Type B pancreatic cell (in vitro differentiated cells): ENCODE results near the gene ATAT1. TPM values are rescaled to one million over a fixed set of nuclear protein-coding genes. Genes with fewer than 3 reads are reported as not detected.
"Not testable (repeated sequence)": the region's sequence is repeated elsewhere in the genome, so short reads cannot be mapped to it uniquely, and the experiment has no call there.

ENCODE experiments used
- DNase-seq: peaks from one replicate; pipeline ENCODE4 v3.0.0; 2021; ENCODE audit warnings: mixed read lengths; ENCODE audit not compliant: unreplicated experiment; ENCODE audit errors: extremely low spot score
- H3K27ac Mint-ChIP-seq: 2 replicates; pipeline ENCODE4 v1.8.0; 2021; ENCODE audit warnings: mild to moderate bottlenecking, mixed read lengths
- H3K27me3 Mint-ChIP-seq: 2 replicates; pipeline ENCODE4 v1.8.0; 2021; ENCODE audit warnings: mixed read lengths
- H3K36me3 Mint-ChIP-seq: 2 replicates; pipeline ENCODE4 v1.8.0; 2021; ENCODE audit warnings: mixed read lengths
- H3K4me1 Mint-ChIP-seq: one replicate; pipeline ENCODE4 v1.8.0; 2021; ENCODE audit warnings: mixed read lengths; ENCODE audit not compliant: unreplicated experiment
- H3K4me3 Mint-ChIP-seq: 2 replicates; pipeline ENCODE4 v1.8.0; 2021; ENCODE audit warnings: mild to moderate bottlenecking, mixed read lengths
- H3K9me3 Mint-ChIP-seq: 2 replicates; pipeline ENCODE4 v1.8.0; 2021; ENCODE audit warnings: mixed read lengths
- total RNA-seq: library from RNA; stranded (reverse); gene quantifications from 2 replicates; pipeline ENCODE4 v1.2.1, GENCODE V29; 2021; ENCODE audit warnings: low replicate concordance
- TF ChIP-seq, protein P1 (sequence below): fragments of 200-600 bp; sonication (generic); conservative IDR thresholded peaks from 2 replicates; pipeline ENCODE4 v1.5.0; 2021; ENCODE audit warnings: antibody characterized with exemption, mild to moderate bottlenecking

Gene ATAT1
- total RNA-seq, 1 donor from 2014 or later: 47.0 TPM

DNA sequence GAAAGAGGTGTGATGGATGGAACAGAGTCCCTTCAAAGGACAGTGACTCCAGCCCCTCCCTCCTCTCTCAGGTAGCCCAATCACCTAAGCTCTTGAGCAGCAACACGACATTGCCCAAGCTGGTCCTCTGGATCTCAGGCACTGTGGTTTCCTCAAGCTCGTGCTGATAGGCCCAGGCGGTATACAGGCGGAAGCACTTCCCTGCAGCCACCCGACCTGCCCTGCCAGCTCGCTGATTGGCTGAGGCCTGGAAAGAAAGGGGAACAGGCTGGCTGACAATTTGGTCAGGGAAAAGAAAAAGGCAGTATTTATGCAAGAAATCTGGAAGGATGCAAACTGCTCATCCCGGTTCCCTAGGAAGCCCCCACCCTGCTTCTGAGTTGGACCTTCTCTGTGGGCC is 29.8 kb downstream of the ATAT1 start:
- H3K36me3 Mint-ChIP-seq: peaks cover 15% of the 10 kb centered on the region
- no peak for DNase-seq
- H3K4me3 Mint-ChIP-seq: no peak overlapping the region
- H3K27me3 Mint-ChIP-seq: no peaks in the 10 kb centered on the region
- H3K4me1 Mint-ChIP-seq: no peaks in the 10 kb centered on the region
- TF ChIP-seq, protein P1, sequence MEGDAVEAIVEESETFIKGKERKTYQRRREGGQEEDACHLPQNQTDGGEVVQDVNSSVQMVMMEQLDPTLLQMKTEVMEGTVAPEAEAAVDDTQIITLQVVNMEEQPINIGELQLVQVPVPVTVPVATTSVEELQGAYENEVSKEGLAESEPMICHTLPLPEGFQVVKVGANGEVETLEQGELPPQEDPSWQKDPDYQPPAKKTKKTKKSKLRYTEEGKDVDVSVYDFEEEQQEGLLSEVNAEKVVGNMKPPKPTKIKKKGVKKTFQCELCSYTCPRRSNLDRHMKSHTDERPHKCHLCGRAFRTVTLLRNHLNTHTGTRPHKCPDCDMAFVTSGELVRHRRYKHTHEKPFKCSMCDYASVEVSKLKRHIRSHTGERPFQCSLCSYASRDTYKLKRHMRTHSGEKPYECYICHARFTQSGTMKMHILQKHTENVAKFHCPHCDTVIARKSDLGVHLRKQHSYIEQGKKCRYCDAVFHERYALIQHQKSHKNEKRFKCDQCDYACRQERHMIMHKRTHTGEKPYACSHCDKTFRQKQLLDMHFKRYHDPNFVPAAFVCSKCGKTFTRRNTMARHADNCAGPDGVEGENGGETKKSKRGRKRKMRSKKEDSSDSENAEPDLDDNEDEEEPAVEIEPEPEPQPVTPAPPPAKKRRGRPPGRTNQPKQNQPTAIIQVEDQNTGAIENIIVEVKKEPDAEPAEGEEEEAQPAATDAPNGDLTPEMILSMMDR: no peak
- H3K9me3 Mint-ChIP-seq: no peaks in the 10 kb centered on the region
- H3K27ac Mint-ChIP-seq: no peak overlapping the region

GRCh38 chr6:30657454-30657853 is 30.8 kb downstream of the ATAT1 start:
- H3K27ac Mint-ChIP-seq: no peak overlapping the region
- no peaks in the 10 kb centered on the region for H3K4me1 Mint-ChIP-seq
- no peaks in the 10 kb centered on the region for H3K27me3 Mint-ChIP-seq
- no peak overlapping the region for H3K4me3 Mint-ChIP-seq
- H3K9me3 Mint-ChIP-seq: no peaks in the 10 kb centered on the region
- H3K36me3 Mint-ChIP-seq: peaks cover 20% of the 10 kb centered on the region
- TF ChIP-seq, protein P1: no peak
- DNase-seq: no peak

- not testable (repeated sequence) for H3K4me1 Mint-ChIP-seq, H3K9me3 Mint-ChIP-seq, H3K27ac Mint-ChIP-seq, H3K4me3 Mint-ChIP-seq, H3K27me3 Mint-ChIP-seq, DNase-seq
- H3K36me3 Mint-ChIP-seq: peaks cover 22% of the 10 kb centered on the region
Observed at GRCh38 chr6:30657922-30658321, 31.2 kb downstream of the ATAT1 start.

DNA sequence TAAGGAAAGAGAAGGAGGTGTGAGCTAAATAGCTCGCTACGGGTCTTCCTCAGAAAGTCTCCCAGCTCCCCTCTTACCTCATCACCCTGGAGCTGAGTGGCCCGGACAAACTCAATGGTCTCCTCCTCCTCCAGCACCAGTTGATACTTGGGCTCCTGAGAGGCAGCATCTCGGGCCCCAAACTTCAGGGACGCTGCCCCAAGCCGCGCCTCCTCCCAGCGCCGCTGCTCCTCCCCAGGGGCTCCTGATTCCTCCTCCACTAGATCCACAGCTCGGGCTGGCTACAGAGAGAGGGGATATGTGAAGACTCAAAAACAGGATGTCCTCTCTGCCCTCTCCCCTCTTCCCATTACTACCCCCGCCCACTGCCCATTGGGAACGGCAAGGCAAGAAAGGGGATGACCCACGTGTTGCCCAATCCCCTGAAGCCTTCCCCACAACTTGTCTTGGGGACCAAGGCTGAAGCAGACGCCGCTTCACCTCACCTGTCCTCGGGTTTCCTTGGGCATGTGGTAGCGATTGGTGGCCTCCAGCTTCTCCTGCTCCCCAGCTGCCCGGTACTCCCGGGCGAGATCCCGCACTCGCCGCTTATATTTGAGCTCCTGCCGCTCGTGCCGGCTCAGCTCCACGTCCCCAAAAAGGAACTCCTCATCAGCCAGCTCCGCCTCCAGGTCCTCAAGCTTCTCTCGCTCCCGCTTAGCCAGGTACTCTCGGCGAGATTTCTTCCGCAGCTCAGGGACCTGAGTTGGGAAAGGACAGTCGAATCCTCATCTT is 38.5 kb downstream of the ATAT1 start:
- no peaks in the 10 kb centered on the region for H3K27me3 Mint-ChIP-seq
- peaks cover 28% of the 10 kb centered on the region for H3K36me3 Mint-ChIP-seq
- no peaks in the 10 kb centered on the region for H3K4me1 Mint-ChIP-seq
- DNase-seq: no peak
- H3K27ac Mint-ChIP-seq: no peak overlapping the region
- no peaks in the 10 kb centered on the region for H3K9me3 Mint-ChIP-seq
- TF ChIP-seq, protein P1: no peak
- no peak overlapping the region for H3K4me3 Mint-ChIP-seq

DNA sequence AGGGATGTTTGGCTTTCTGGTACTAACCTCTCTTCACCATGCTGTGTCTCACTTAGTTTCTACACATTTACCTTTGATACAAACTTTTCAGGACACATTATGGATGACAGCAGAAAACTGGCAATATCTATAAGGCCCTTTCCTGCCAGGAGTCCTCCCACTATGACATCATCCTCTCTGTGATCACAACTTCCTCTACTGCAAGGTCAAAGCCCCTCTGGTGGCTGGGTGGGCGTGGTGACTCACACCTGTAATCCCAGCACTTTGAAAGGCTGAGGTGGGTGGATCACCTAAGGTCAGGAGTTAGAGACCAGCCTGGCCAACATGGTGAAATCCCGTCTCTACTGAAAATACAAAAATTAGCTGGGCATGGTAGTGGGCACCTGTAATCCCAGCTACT is 39.6 kb downstream of the ATAT1 start:
- not testable (repeated sequence) for H3K27ac Mint-ChIP-seq, H3K9me3 Mint-ChIP-seq, H3K4me3 Mint-ChIP-seq, H3K27me3 Mint-ChIP-seq, H3K4me1 Mint-ChIP-seq, DNase-seq
- H3K36me3 Mint-ChIP-seq: peaks cover 28% of the 10 kb centered on the region

DNA sequence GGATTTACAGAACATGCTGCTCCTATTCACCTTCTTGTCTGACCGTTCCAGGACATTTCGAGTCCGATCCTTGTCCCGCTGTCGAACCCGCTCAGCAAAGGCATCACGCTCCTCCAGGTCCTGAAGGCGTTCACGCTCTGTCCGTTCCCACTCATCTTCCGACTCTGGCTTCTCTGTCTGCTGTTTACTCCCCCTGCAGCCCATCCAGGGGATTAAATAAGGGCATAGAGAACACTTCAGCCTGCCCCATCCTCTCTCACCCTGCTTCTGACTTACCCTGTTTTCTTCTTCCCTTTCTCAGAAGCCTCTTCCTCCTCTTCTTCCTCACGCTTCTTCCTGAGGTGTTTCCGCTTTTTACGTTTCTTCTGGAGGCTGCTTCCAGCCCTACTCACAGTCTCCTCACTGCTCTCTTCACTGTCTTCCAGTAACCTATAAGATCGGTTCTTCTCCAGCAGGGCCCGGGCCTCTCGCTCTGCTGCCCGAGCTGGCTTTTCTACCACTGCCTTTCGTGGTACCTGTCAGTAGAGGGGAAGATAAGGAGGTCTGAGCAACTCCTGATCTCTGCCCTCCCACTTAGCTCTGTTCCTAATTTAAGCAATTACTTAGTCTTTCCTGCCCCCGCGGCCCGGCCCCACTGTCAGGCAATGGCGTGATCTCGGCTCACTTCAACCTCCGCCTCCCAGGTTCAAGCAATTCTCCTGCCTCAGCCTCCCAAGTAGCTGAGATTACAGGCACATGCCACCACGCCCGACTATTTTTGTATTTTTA is 44.3 kb downstream of the ATAT1 start:
- Mint-ChIP-seq H3K4me1 (peaks cover 8% of the 10 kb centered on the region), H3K27me3 (no peaks in the 10 kb centered on the region), H3K9me3 (no peaks in the 10 kb centered on the region), H3K36me3 (peaks cover 8% of the 10 kb centered on the region), H3K27ac (no peak overlapping the region), H3K4me3 (peak overlapping the region; percentile 75)
- TF ChIP-seq, protein P1: peak; percentile 57
- no peak for DNase-seq
